KMS-11 (cell line): Measurements from ENCODE around the gene THUMPD3.

Experiments used
- H2AFZ ChIP-seq: fragments of 200-600 bp; sonication (generic); 2 replicates; pipeline ENCODE4 v1.6.1; 2016; ENCODE audit warnings: antibody characterized with exemption, mixed run types, low read depth
- H3K27ac ChIP-seq: fragments of 200-600 bp; sonication (generic); 2 replicates; pipeline ENCODE4 v1.6.1; 2016; ENCODE audit warnings: mild to moderate bottlenecking, mixed run types
- H3K27me3 ChIP-seq: fragments of 200-600 bp; sonication (generic); 2 replicates; pipeline ENCODE4 v1.6.1; 2017; ENCODE audit warnings: mild to moderate bottlenecking, low read depth, mixed run types, moderate library complexity; ENCODE audit not compliant: insufficient read depth
- H3K36me3 ChIP-seq: fragments of 200-600 bp; sonication (generic); 2 replicates; pipeline ENCODE4 v1.6.1; 2017; ENCODE audit warnings: mild to moderate bottlenecking, mixed run types; ENCODE audit not compliant: insufficient read depth
- H3K4me1 ChIP-seq: fragments of 200-600 bp; sonication (generic); 2 replicates; pipeline ENCODE4 v1.6.1; 2016; ENCODE audit warnings: mild to moderate bottlenecking, low read depth, mixed run types; ENCODE audit not compliant: poor library complexity, severe bottlenecking
- H3K4me2 ChIP-seq: fragments of 200-600 bp; sonication (generic); 2 replicates; pipeline ENCODE4 v1.7.0; 2016; ENCODE audit warnings: mild to moderate bottlenecking, mixed run types
- H3K4me3 ChIP-seq: fragments of 200-600 bp; sonication (generic); IDR thresholded peaks from 2 replicates; pipeline ENCODE4 v1.6.1; 2017; ENCODE audit warnings: low read depth, low read length, mixed read lengths; ENCODE audit not compliant: insufficient read depth
- H3K79me2 ChIP-seq: fragments of 200-600 bp; sonication (generic); 2 replicates; pipeline ENCODE4 v1.6.1; 2016; ENCODE audit warnings: low read depth, mixed run types; ENCODE audit not compliant: insufficient read depth
- H3K9ac ChIP-seq: fragments of 200-600 bp; sonication (generic); 2 replicates; pipeline ENCODE4 v1.6.1; 2016; ENCODE audit warnings: mild to moderate bottlenecking, mixed run types
- H4K20me1 ChIP-seq: fragments of 200-600 bp; sonication (generic); 2 replicates; pipeline ENCODE4 v1.6.1; 2016; ENCODE audit warnings: mild to moderate bottlenecking, mixed run types; ENCODE audit not compliant: insufficient read depth
- CTCF ChIP-seq: fragments of 200-600 bp; sonication (generic); conservative IDR thresholded peaks from 2 replicates; pipeline ENCODE4 v1.6.1; 2017; ENCODE audit warnings: low read depth, mild to moderate bottlenecking, antibody characterized with exemption, low read length, moderate library complexity, mixed read lengths

THUMPD3 gene

GRCh38 chr3:9369508-9369907, 6.7 kb downstream of the THUMPD3 start:
- Histone ChIP-seq H3K27me3 (no peaks in the 10 kb centered on the region), H3K36me3 (0 out of 2 replicates have a peak, but pooled peaks cover 4% of the 10 kb centered on the region), H3K9ac (no peak overlapping the region), H4K20me1 (no peaks in the 10 kb centered on the region), H2AFZ (no peak overlapping the region), H3K79me2 (no peaks in the 10 kb centered on the region; the same call in 1 of the 2 replicates), H3K4me3 (no peak overlapping the region), H3K27ac (no peak overlapping the region), H3K4me1 (peaks cover 6% of the 10 kb centered on the region), H3K4me2 (no peak overlapping the region)
- TF ChIP-seq CTCF, result no peak

GRCh38 chr3:9373465-9373864, 10.6 kb downstream of the THUMPD3 start:
- Histone ChIP-seq H3K27me3 (no peaks in the 10 kb centered on the region), H3K4me3 (no peak overlapping the region), H3K36me3 (no peaks in the 10 kb centered on the region), H4K20me1 (no peaks in the 10 kb centered on the region), H3K79me2 (no peaks in the 10 kb centered on the region), H3K9ac (no peak overlapping the region), H3K4me2 (no peak overlapping the region), H2AFZ (no peak overlapping the region), H3K27ac (no peak overlapping the region), H3K4me1 (no peaks in the 10 kb centered on the region)
- TF ChIP-seq CTCF, result no peak

DNA sequence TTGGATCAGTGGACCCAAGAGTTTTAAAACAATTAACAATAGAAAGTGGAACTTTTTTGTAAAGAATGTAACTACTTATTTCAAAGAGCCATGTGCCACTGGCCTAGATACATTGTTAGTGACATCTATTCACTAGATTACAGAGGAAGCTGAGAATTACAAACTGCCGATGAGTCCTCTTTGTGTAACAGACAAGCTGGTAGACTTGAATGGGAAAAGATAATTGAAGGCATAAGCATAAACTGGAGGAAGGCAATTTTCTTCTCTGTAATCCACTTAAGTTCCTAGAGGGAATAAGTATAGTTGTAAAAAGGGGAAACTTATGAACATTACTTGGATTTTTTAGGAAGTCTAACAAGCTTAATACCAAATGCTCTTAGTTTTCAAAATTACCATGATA, 15.1 kb downstream of the THUMPD3 start:
- Histone ChIP-seq H4K20me1 (no peaks in the 10 kb centered on the region), H3K27ac (no peak overlapping the region), H3K4me3 (no peak overlapping the region), H2AFZ (no peak overlapping the region), H3K27me3 (no peaks in the 10 kb centered on the region), H3K36me3 (no peaks in the 10 kb centered on the region), H3K4me1 (no peaks in the 10 kb centered on the region), H3K79me2 (no peaks in the 10 kb centered on the region), H3K4me2 (no peak overlapping the region), H3K9ac (no peak overlapping the region)
- no peak for TF ChIP-seq CTCF

DNA sequence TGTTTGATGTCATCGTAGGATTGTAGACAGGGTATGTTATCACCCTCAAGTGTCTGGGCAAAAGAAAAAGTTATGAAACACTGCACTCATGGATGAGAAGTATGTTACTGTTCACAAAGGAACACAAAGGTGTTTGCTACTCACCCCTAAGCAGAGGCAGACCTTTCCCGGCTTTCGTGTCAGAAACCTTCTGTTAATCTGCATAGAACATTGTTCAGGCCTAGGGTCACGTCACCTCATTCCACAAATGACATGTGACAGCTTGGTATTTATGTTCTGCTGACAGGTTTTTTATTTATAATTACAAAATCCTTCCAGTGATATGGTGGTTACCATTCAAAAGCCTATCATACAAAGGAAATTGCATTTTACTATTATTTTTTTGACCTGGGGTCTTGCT, 16.5 kb downstream of the THUMPD3 start:
- H3K27ac ChIP-seq, result no peak overlapping the region
- no peaks in the 10 kb centered on the region for H4K20me1 ChIP-seq
- H3K27me3 ChIP-seq, result no peaks in the 10 kb centered on the region
- no peak overlapping the region for H3K4me2 ChIP-seq
- no peak overlapping the region for H3K4me3 ChIP-seq
- no peak overlapping the region for H3K9ac ChIP-seq
- H3K36me3 ChIP-seq, result no peaks in the 10 kb centered on the region
- no peak overlapping the region for H2AFZ ChIP-seq
- no peaks in the 10 kb centered on the region for H3K4me1 ChIP-seq
- H3K79me2 ChIP-seq, result no peaks in the 10 kb centered on the region
- TF ChIP-seq CTCF, result no peak
